Dedifferentiated amniotic fluid mesenchymal stem cell (primary cell): ENCODE measurements around the gene CDKN2AIPNL.
A peak's percentile ranks its signal among the peaks of the same experiment; 100 is the strongest.
"Not testable (repeated sequence)": the region's sequence is repeated elsewhere in the genome, so short reads cannot be mapped to it uniquely, and the experiment has no call there.

Source experiments
- DNase-seq: peaks from one replicate; pipeline ENCODE4 v3.0.0-alpha.2; 2016; ENCODE audit errors: extremely low spot score

Gene CDKN2AIPNL

GRCh38 chr5:134437847-134438581 lies 26.3 kb upstream of the CDKN2AIPNL start:
- DNase-seq: peak; percentile 80

- DNase-seq: no peak
Observed at GRCh38 chr5:134437340-134437846, 25.7 kb upstream of the CDKN2AIPNL start.

DNA sequence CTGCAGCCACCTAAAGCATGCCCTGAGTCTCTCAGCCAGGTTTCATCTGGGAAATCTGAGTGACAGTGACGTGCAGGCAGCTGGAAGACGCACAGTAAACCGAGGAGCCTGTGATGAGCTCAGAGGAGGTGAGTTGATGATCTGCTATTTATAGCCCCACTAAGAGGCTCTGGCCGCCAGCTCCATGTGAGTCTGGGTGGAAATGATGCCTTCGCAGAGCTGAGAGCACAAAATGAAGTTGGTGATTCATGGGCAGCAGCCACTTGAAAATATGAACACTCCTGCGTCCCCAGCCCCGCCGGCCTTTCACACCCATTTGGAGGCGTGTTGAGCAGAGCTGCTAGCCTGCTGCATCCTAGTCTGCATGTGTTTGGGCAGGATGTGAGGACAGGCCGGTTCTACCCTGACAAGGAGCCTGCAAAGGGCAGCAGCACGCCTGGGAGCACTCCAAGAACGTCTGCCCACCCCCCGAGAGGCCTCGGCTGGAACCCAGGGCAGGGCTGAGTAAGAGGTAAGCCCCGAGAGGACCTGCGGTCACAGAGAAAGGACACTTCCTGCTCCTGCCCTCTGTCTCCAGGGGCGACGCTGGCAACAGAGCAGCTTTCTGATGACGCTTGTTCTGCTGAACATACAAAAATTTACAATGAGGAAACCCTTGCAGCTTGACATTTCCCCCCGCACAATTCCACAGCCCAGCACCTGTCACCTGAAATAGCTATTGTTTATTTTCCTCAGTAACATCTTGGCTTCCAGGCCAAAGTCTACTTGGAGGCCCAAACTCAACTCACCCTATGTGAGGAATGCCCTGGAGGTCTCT lies 25.1 kb upstream of the CDKN2AIPNL start:
- DNase-seq: peak; percentile 34

DNA sequence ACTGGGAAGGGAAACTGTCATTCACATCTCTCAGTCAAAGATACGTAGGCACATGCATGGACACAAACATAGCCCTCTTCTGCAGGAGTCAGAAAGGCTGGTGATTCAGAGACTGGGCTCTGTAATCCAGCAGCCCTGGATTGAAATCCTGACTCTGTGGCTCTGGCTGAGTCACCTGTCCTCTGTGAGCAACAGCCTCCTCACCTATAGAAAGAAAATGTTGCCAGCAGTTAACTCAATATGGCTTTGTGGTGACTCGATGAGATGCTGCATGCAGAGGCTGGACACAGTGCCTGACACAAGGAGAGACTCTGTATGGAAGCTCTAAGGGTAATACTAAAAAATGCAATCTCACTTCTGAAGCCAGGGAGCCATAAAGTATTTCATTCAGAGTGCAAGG lies 23.9 kb upstream of the CDKN2AIPNL start:
- no peak for DNase-seq

DNA sequence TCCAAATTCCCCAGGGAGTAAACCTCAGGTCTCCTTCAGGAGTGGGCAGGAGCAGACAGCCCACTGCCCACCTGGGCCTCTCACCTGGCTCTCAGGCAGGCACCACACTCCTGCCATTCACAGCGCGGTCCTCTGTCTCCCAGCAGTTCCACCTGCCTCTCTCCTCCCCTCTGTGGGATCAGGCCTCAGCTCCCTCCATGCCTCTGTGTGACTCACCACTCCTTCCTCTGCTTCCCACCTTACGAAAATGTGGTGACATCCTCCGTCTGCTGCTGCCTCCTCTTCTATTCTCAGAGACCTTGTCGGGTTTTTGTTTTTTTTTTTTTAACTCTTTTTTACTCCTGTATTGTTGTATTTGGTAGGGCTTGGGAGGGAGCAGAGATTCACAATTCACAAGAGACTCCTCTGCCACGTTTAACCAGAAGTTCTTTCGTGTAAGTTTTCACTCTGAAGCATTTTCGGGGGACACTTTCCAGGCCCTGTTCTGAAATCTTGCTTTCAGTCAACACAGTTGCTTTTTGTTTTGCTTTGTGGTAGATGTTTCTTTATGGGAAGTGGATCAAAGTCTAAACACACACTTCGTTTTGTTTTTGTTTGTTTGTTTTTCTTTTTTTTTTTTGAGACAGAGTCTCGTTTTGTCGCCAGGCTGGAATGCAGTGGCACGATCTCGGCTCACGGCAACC lies 21.1 kb upstream of the CDKN2AIPNL start:
- DNase-seq: no peak

GRCh38 chr5:134432174-134432573 lies 20.5 kb upstream of the CDKN2AIPNL start:
- DNase-seq: no peak

- DNase-seq: no peak
Observed at GRCh38 chr5:134430001-134430569, 18.4 kb upstream of the CDKN2AIPNL start.

DNA sequence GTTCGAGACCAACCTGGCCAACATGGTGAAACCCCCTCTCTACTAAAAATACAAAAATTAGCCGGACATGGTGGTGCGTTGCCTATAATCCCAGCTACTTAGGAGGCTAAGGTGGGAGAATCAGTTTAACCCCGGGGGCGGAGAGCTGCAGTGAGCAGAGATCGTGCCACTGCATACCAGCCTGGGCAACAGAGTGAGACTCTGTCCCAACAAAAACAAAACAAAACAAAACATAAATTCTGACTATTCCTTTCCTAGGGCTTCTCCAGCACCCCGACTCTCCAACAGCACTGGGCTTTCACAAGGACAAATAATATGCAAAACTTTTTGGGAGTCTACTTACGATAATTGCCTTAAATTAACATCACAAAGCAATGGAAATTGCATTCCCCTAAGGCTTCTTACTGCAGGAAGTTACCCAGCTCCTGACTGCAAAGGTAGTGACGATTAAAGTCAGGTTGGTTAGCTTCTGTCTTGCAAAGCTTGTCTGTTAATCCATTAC lies 15.9 kb upstream of the CDKN2AIPNL start:
- DNase-seq: no peak

DNA sequence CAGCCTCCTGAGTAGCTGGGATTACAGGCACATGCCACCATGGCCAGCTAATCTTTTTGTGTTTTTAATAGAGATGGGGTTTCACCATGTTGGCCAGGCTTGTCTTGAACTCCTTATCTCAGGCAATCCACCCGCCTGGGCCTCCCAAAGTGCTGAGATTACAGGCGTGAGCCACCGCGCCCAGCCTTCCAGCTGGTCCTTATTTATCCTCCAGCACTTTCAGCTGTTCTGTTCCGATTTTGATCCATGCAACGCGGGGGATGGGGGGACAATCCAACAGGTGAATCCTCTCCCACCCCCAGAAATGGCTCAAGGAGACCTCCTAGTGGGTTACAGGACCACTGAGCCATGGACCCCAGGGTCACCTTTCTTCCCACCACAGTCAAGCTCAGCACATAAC lies 14.7 kb upstream of the CDKN2AIPNL start:
- no peak for DNase-seq

- DNase-seq: no peak
Observed at GRCh38 chr5:134423376-134423775, 11.7 kb upstream of the CDKN2AIPNL start.

GRCh38 chr5:134422791-134423365 lies 11.2 kb upstream of the CDKN2AIPNL start:
- DNase-seq: no peak

GRCh38 chr5:134421038-134421437 lies 9.4 kb upstream of the CDKN2AIPNL start:
- DNase-seq: not testable (repeated sequence)

DNA sequence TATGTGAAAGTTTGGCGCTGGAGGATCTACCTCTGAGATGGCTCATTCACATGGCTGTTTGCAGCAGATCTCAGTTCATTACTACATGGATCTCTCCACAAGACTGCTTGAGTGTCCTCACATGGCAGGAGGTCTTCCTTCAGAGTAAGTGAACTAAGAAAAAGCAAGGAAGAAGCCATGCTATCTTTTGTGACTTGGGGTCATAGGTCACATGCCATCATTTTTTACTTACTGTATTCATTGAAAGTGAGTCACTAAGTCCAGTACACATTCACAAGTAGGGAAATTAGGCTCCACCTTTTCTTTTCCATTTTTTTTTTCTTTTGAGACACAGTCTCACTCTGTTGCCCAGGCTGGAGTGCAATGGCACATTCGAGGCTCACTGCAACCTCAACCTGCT lies 8.7 kb upstream of the CDKN2AIPNL start:
- no peak for DNase-seq

DNA sequence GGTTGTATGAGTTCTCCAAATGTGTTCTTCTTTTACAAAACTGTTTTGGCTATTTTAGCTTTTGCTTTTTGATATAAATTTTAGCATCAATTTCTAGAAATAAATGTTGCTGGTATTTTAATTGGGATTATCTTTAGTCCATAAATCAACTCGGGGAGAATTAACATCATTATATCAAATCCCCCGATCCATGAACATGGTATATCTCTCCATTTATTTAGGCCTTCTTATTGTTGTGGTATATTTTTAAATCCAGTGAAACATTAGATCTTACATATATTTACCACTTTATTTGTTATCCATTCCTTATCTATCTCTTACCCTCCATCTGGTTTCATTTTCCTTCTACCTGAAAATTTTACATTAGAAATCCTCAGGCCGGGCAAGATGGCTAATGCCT lies 7.3 kb upstream of the CDKN2AIPNL start:
- no peak for DNase-seq

GRCh38 chr5:134417707-134418106 lies 6.0 kb upstream of the CDKN2AIPNL start:
- DNase-seq: no peak

DNA sequence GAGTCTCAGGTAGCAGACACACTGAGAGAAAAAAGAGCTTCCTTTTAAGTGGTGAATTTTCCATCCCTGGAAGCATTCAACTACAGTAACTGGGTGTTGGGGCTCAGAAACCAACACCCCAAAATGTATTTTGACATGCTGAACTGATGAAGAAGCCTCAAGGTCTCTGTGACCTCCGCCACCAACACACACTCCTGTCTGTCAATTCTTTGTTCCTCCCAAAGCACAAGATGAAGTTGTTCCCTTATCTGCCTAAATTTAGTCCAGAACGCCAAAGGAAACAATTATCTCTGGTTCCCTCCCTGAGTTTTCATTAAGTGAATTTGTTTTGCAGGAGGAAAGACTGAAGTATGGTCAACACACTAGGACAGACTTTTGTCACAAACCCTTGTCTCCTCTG lies 1.4 kb upstream of the CDKN2AIPNL start:
- no peak for DNase-seq

GRCh38 chr5:134411228-134411545 lies 494 bp downstream of the CDKN2AIPNL start:
- DNase-seq: no peak

- DNase-seq: no peak
Observed at GRCh38 chr5:134410822-134411221, 859 bp downstream of the CDKN2AIPNL start.

GRCh38 chr5:134409321-134409720 lies 2.4 kb downstream of the CDKN2AIPNL start:
- no peak for DNase-seq

DNA sequence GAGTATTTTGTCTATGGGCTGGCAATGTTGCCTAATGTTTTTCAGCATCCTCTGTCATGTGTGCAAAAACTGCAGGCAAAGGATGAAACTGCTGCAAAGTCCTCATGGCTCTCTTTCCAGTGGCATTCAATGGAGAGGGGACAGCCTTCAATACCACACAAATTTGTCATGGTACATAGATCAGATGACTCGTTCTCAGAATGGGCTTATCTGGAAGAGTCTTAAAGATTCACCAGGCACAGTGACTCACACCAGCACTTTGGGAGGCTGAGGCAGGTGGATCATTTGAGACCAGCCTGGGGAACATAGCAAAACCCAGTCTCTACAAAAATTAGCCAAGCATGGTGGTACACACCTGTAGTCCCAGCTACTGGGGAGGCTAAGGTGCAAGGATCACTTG lies 5.3 kb downstream of the CDKN2AIPNL start:
- DNase-seq: no peak

DNA sequence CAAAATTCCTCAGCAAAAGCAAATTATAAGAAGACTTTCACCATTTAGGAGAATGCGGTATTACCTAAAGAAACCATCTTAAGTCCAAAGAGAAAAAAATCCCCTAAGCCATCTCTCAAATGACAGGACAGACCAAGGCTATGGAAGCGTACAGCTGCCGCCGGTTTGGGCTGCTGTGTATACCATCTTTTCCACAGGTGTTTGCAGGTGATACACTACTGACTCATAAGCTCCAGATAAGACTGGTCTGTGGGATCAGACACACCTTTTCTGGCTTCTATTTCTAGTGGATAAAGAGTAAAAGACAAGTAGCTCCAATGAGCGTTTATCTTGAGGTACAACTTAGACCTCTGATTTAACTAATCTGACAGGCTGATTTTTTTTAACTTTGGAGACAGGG lies 7.7 kb downstream of the CDKN2AIPNL start:
- no peak for DNase-seq
